Fibroblast of the aortic adventitia (primary cell): ENCODE measurements around the gene FMNL2. TPM values are rescaled to one million over a fixed set of nuclear protein-coding genes. Genes with fewer than 3 reads are reported as not detected.
"Not testable (repeated sequence)": the region's sequence is repeated elsewhere in the genome, so short reads cannot be mapped to it uniquely, and the experiment has no call there.

Experiments used
- DNase-seq: peaks from one replicate; pipeline ENCODE4 v3.0.0-alpha.2; 2010; ENCODE audit warnings: low read depth
- H3K4me3 ChIP-seq: 2 replicates; pipeline ENCODE4 v1.5.1; 2011; ENCODE audit warnings: low read depth, mild to moderate bottlenecking, control low read depth, low read length, moderate library complexity
- total RNA-seq: library from RNA; depleted of rRNA; stranded (reverse); fragments of >200 nt; gene quantifications from 2 replicates; pipeline ENCODE4 v1.2.3, GENCODE V29; 2012; ENCODE audit warnings: low replicate concordance
- TF ChIP-seq, protein P1 (sequence below): IDR thresholded peaks from 2 replicates; pipeline ENCODE4 v1.5.1; 2011; ENCODE audit warnings: mild to moderate bottlenecking, low read length, control low read depth, inconsistent platforms; ENCODE audit not compliant: insufficient read depth

FMNL2 gene
- total RNA-seq, 1 donor: 23.6 TPM

DNA sequence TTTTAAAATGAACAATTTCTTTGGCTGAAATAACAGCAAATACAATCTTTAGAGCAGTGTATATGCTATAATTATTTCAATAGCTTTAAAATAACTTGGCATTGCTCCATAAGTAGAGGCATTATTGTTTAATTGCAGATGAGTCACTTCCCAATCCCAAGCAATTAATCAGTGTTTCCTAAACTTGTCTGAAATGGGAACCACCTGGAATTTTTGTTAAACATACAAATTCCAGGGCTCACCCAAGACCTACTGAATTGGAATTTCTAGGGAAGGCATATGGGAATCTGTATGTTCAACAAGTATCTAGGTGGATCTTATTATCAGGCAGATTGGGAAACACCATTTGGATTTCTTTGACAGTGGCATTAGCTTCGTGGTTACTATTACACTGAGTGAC, 27.1 kb upstream of the FMNL2 start:
- TF ChIP-seq, protein P1, sequence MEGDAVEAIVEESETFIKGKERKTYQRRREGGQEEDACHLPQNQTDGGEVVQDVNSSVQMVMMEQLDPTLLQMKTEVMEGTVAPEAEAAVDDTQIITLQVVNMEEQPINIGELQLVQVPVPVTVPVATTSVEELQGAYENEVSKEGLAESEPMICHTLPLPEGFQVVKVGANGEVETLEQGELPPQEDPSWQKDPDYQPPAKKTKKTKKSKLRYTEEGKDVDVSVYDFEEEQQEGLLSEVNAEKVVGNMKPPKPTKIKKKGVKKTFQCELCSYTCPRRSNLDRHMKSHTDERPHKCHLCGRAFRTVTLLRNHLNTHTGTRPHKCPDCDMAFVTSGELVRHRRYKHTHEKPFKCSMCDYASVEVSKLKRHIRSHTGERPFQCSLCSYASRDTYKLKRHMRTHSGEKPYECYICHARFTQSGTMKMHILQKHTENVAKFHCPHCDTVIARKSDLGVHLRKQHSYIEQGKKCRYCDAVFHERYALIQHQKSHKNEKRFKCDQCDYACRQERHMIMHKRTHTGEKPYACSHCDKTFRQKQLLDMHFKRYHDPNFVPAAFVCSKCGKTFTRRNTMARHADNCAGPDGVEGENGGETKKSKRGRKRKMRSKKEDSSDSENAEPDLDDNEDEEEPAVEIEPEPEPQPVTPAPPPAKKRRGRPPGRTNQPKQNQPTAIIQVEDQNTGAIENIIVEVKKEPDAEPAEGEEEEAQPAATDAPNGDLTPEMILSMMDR: no peak
- no peak overlapping the region for H3K4me3 ChIP-seq
- no peak for DNase-seq

DNA sequence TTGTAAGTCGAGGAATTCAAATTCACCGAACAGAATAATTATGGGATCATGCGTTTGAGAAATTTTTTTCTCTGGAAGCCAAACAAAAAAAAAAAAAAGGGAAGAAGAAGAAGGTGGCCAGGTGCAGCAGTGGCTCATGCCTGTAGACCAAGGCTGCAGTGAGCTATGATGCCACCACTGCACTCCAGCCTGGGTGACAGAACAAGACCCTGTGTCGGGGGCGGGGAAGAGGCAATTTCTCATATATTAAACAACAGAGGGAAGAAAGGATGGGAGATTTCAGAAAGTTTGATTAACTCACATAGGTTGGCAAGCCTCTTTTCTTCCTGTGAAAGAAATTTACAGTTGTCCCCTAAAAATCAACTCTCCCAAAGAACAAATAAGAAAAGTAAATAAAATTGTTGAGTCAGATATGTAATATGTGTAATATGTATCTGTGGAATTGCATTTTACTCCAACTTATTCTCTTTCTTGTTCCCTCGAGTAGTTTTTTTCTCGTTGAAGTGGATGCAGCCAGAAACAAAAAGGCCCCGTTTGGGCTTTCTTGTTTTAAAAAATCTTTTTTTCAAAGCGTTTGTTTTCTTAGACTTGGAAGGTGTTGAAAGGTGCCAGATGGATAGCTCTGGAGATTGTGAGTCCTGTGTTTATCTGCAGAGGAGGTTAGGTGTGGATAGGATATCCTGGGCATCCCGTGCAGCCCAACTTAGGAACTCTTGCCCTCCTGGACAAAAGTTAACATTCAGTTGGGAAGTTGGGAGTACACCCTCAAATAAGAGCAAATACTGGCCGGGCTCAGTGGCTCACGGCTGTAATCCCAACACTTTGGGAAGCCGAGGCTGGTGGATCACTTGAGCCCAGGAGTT, 25.4 kb upstream of the FMNL2 start:
- no peak overlapping the region for H3K4me3 ChIP-seq

DNA sequence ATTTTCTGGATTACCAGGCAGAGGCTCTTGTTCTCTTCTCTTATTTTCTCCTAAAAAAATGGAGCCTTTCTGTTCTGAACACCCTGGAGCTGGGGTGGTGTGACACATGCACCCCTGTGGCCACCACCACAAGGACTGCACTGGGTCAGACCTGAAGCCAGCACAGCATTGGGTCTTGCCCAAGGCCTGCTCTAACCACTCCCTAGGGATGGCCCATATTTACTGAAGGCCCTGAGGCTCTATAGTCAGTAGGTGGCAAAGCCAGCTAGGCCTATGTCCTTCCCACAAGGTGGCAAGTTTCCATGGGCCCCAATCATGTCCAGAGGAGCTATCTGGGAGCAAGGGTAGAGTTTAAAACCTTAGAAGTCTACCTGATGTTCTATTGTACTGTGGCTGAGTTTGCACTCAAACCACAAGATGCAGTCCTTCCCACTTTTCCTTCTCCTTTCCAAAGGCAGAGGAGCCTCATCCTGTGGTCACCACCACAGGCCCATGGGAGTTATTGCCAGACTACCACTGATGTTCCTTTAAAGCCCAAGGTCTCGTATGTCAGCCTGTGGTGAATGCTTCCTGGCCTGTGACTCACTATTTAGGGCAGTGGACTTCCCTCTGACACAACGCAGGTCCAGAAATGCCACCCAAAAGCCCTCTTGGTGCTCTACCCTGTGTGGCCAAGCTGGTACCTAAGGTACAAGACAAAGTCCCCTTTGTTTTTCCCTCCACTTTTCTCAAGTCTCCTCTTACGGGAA, 15.0 kb upstream of the FMNL2 start:
- no peak for DNase-seq
- H3K4me3 ChIP-seq: no peak overlapping the region
- TF ChIP-seq, protein P1: no peak

More for the DNA sequence above, 25.4 kb upstream of the FMNL2 start:
- TF ChIP-seq, protein P1: no peak
- DNase-seq: no peak

DNA sequence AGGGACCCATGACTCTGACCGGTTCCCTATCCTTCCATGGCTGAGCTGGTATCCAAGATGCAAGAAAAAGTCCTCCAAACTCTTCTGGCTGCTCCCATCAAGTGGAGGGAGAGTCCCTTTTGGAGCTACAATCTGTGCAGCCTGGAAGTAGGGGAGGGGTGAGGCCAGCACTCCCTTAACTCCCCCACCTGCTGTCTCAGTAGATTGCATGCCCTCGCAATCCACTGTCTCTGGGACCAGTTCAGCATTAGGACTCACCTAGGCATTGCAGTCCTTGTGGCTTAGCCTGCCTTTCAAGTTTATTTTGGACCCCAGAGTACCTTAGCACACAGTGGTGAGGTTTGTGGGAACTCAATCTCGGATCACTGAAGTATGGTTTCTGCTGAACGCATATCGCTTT, 14.2 kb upstream of the FMNL2 start:
- TF ChIP-seq, protein P1: no peak
- no peak overlapping the region for H3K4me3 ChIP-seq
- DNase-seq: no peak

DNA sequence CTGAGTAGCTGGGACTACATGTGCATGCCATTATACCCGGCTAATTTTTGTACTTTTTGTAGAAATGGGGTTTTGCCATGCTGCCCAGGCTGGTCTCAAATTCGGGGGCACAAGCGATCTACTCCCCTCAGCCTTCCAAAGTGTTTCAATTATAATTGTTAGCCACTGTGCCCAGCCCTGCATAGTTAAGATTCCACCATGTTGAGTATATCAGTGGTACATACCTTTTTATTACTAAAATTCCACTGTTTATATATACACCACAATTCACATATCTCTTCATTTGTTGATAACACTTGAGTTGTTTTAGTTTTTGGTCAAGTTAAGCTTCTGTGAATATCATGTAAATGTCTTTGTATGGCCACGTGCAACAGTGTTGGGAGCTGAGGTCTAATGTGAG, 12.8 kb upstream of the FMNL2 start:
- DNase-seq: no peak
- TF ChIP-seq, protein P1: no peak
- H3K4me3 ChIP-seq: no peak overlapping the region

DNA sequence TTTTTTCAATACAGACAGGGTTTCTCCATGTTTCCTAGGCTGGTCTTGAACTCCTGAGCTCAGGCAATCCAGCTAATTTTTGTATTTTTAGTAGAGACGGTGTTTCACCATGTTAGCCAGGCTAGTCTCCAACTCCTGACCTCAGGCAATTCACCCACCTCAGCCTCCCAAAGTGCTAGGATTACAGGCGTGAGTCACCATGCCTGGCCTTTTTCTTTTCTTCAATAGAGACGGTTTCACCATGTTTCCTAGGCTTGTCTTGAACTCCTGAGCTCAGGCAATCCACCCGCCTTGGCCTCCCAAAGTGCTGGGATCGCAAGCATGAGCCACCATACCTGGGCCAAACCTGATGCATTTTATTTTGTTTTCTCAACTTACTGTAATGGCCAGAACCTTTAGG, 9.8 kb upstream of the FMNL2 start:
- not testable (repeated sequence) for H3K4me3 ChIP-seq, DNase-seq

DNA sequence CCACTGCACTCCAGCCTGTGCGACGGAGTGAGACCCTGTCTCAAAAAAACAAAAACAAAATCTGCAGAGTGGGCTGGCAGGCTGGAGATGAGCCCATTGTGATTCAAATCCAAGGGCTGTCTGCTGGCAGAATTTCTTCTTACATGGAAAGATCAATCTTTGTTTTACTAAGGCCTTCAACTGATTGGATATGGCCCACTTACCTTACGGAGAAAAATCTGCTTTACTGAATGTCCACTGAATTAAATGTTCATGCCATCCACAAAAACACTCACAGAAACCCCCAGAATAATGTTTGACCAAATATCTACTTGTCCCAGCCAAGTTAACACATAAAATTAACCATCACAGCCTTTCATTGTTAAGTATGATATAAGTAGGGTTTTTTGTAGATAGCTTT, 8.3 kb upstream of the FMNL2 start:
- TF ChIP-seq, protein P1: no peak
- no peak overlapping the region for H3K4me3 ChIP-seq
- no peak for DNase-seq
